Activated CD8-positive, alpha-beta T cell treated with anti-CD3 and anti-CD28 coated beads for 36 hours (primary cell): Measurements from ENCODE around the gene NUAK1. TPM values are rescaled to one million over a fixed set of nuclear protein-coding genes. Genes with fewer than 3 reads are reported as not detected.

Source experiments
- ATAC-seq: fragments of 200-7000 bp; cut with Tn5 transposase; one replicate; pipeline ENCODE4 v1.10.0; 2021; ENCODE audit warnings: mild to moderate bottlenecking, moderate library complexity
- CTCF ChIA-PET: fragments of 350-600 bp; sonication (Branson Sonifier 250); formaldehyde crosslinking; loops from one replicate; lab custom pipeline; 2021; ENCODE audit warnings: antibody characterized with exemption; lab: Charles Lee
- POLR2A ChIA-PET: fragments of 350-600 bp; sonication (Branson Sonifier 250); formaldehyde crosslinking; loops from one replicate; lab custom pipeline; 2021; ENCODE audit warnings: antibody characterized with exemption; lab: Charles Lee
- DNase-seq: peaks from one replicate; pipeline ENCODE4 v3.0.0-alpha.2; 2020
- H3K27ac Mint-ChIP-seq: one replicate; pipeline ENCODE4 v1.8.0; 2021; ENCODE audit warnings: mild to moderate bottlenecking, mixed read lengths
- H3K27me3 Mint-ChIP-seq: one replicate; pipeline ENCODE4 v1.8.0; 2021; ENCODE audit warnings: mixed read lengths
- H3K36me3 Mint-ChIP-seq: one replicate; pipeline ENCODE4 v1.8.0; 2021; ENCODE audit warnings: low read depth, mixed read lengths
- H3K4me1 Mint-ChIP-seq: one replicate; pipeline ENCODE4 v1.8.0; 2021; ENCODE audit warnings: low read depth, mixed read lengths
- H3K4me3 Mint-ChIP-seq: one replicate; pipeline ENCODE4 v1.8.0; 2021; ENCODE audit warnings: mild to moderate bottlenecking, moderate library complexity, mixed read lengths
- H3K9me3 Mint-ChIP-seq: one replicate; pipeline ENCODE4 v1.8.0; 2021; ENCODE audit warnings: mixed read lengths
- intact Hi-C: fragments of 100-400 bp; cut with micrococcal nuclease; formaldehyde crosslinking; loops from one replicate; pipeline ENCODE4 v1.10.0; 2022
- total RNA-seq, 2 experiments: library from RNA; stranded (reverse); gene quantifications; one replicate each; pipeline ENCODE4 v1.2.3, GENCODE V29; 2021
- TF ChIP-seq, protein P1 (sequence below): fragments of 200-600 bp; IDR thresholded peaks from one replicate; pipeline ENCODE4 v1.8.0; 2022; ENCODE audit warnings: antibody characterized with exemption, mild to moderate bottlenecking

The NUAK1 gene
- total RNA-seq, 2 experiments from 2014 or later = not detected

DNA sequence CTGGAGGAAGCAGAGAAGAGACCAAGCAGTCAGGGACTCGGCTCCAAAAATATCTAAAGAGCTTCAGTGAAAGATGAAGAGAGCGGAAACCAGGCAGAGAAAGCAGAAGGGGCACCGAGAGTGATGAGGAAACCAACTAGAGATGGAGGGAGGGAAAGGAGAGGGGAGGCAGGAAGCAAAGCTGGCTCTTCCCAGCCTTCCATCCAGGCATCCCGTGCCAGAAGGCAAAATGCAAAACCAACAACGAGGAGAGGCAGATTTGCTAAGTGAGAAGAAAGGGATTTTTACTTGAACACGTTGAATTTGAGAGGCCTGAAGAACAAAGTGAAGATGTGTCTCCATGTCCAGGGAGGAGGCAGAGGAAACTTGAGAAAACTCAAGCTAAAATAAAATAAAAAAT, 90.1 kb downstream of the NUAK1 start:
- Mint-ChIP-seq H3K36me3 (no peaks in the 10 kb centered on the region), H3K27me3 (peaks cover 11% of the 10 kb centered on the region), H3K27ac (no peak overlapping the region), H3K4me1 (no peaks in the 10 kb centered on the region), H3K9me3 (no peaks in the 10 kb centered on the region), H3K4me3 (no peak overlapping the region)
- CTCF ChIA-PET = no interaction called here
- DNase-seq (no peak), ATAC-seq (no peak)
- TF ChIP-seq, protein P1, sequence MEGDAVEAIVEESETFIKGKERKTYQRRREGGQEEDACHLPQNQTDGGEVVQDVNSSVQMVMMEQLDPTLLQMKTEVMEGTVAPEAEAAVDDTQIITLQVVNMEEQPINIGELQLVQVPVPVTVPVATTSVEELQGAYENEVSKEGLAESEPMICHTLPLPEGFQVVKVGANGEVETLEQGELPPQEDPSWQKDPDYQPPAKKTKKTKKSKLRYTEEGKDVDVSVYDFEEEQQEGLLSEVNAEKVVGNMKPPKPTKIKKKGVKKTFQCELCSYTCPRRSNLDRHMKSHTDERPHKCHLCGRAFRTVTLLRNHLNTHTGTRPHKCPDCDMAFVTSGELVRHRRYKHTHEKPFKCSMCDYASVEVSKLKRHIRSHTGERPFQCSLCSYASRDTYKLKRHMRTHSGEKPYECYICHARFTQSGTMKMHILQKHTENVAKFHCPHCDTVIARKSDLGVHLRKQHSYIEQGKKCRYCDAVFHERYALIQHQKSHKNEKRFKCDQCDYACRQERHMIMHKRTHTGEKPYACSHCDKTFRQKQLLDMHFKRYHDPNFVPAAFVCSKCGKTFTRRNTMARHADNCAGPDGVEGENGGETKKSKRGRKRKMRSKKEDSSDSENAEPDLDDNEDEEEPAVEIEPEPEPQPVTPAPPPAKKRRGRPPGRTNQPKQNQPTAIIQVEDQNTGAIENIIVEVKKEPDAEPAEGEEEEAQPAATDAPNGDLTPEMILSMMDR = no peak
- POLR2A ChIA-PET = no interaction called here
- intact Hi-C loops = no loop called here

- no peak for DNase-seq
- Mint-ChIP-seq H3K27ac (no peak overlapping the region), H3K36me3 (no peaks in the 10 kb centered on the region), H3K27me3 (peaks cover 11% of the 10 kb centered on the region), H3K4me3 (no peak overlapping the region), H3K9me3 (no peaks in the 10 kb centered on the region), H3K4me1 (no peaks in the 10 kb centered on the region)
- CTCF ChIA-PET = no interaction called here
- ATAC-seq = no peak
- TF ChIP-seq, protein P1 = no peak
- POLR2A ChIA-PET = no interaction called here
- intact Hi-C loops = no loop called here
These were observed 90.7 kb downstream of the NUAK1 start for GRCh38 chr12:106048016-106048415.

DNA sequence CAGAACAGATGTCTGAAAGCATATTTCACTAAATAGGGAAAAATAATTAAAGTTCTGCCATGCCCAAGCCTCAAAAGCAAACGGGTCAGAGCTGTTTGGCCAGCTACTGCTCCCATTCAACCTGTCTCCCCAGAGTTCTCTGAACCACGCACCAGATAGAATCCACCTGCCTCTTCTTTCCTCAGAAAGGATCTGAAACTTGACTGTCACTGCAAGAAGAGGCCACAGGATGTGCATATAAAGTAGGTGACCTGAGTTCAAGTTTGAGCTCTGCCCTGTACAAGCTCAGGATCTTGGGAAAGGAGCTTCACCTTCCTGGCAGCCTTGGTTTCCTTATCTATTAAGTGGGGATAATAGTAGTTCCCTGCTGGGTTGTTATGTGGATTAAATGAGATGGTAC, 91.8 kb downstream of the NUAK1 start:
- ChIA-PET CTCF (no interaction called here), POLR2A (no interaction called here)
- H3K9me3 Mint-ChIP-seq = no peaks in the 10 kb centered on the region
- H3K36me3 Mint-ChIP-seq = no peaks in the 10 kb centered on the region
- ATAC-seq (no peak), DNase-seq (no peak)
- TF ChIP-seq, protein P1 = no peak
- H3K27me3 Mint-ChIP-seq = peaks cover 11% of the 10 kb centered on the region
- no peaks in the 10 kb centered on the region for H3K4me1 Mint-ChIP-seq
- H3K27ac Mint-ChIP-seq = no peak overlapping the region
- intact Hi-C loops = no loop called here
- no peak overlapping the region for H3K4me3 Mint-ChIP-seq

DNA sequence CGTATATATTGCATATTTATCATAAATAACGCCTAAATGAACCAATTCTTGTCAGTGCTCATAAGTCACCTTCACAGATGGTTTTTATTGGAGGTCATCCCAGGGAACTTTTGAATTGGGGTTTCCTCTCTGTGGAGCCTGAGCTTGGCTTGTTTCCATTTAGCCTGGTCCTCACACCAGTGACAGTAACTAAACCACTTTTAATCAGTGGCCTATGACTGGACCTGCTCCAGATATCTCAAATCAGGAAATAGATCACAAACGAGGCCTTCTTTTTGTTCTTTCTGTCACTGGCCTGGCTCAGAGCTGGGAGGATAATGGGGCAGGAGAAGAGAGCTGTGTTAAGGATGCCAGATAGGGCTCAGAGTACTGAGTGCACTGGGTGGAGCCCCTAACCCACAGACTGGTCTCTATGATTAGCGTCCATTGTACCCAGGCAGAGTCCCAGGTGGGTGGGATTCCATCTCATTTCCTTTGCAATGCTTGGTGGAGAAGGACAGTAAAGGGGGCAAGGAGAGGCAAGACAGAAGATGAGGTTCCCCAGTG, 92.4 kb downstream of the NUAK1 start:
- Mint-ChIP-seq H3K27ac (no peak overlapping the region), H3K36me3 (no peaks in the 10 kb centered on the region)
- TF ChIP-seq, protein P1 = no peak

DNA sequence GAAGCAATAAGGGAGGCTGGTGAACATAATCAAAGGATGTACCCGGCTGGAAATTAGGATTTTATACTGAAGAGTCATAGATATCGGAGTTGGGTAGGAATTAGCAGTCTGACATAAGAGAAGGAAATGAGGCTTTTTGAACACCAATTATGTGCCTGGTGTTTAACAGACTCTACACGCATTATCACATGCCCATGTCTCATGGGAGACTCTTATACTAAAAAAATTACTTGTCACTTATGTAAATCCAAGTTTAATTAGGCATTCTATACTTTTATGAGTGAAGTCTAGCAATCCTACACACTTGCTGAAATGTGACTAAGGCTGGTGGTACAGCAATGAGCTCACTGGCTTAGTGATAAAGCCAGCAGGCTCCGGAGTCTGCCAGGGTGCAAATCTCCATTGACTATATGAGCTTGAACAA, 93.5 kb downstream of the NUAK1 start:
- H3K9me3 Mint-ChIP-seq = no peaks in the 10 kb centered on the region
- intact Hi-C loops = no loop called here
- TF ChIP-seq, protein P1 = no peak
- H3K36me3 Mint-ChIP-seq = no peaks in the 10 kb centered on the region
- CTCF ChIA-PET = no interaction called here
- no peak overlapping the region for H3K4me3 Mint-ChIP-seq
- POLR2A ChIA-PET = no interaction called here
- H3K27me3 Mint-ChIP-seq = peaks cover 6% of the 10 kb centered on the region
- H3K4me1 Mint-ChIP-seq = no peaks in the 10 kb centered on the region
- no peak overlapping the region for H3K27ac Mint-ChIP-seq
- DNase-seq (no peak), ATAC-seq (no peak)

More for the DNA sequence above, 92.4 kb downstream of the NUAK1 start:
- Mint-ChIP-seq H3K27me3 (peaks cover 9% of the 10 kb centered on the region), H3K4me3 (no peak overlapping the region), H3K9me3 (no peaks in the 10 kb centered on the region), H3K4me1 (no peaks in the 10 kb centered on the region)
- ATAC-seq (no peak), DNase-seq (no peak)
- intact Hi-C loops = no loop called here
- POLR2A ChIA-PET = no interaction called here
- CTCF ChIA-PET = no interaction called here
